K562 (cell line): ENCODE data around the gene SLC25A45. TPM values are rescaled to one million over a fixed set of nuclear protein-coding genes. Genes with fewer than 3 reads are reported as not detected.
A peak's percentile ranks its signal among the peaks of the same experiment; 100 is the strongest.

Experiments used
- ARID3A ChIP-seq: IDR thresholded peaks from 2 replicates; pipeline ENCODE4 v1.6.1; 2012; ENCODE audit warnings: low read depth, low read length, improper control_type of control experiment, borderline replicate concordance
- BCLAF1 ChIP-seq, 2 experiments: fragments of 450-650 bp in 1 of 2; IDR thresholded peaks; 2 replicates each; pipeline ENCODE4 v1.6.1; 2011 to 2017; ENCODE audit warnings: low read depth in 2 of 2, antibody characterized with exemption in 1 of 2, borderline replicate concordance in 1 of 2, low read length in 1 of 2, mild to moderate bottlenecking in 1 of 2, mixed read lengths in 1 of 2; ENCODE audit not compliant: control insufficient read depth in 1 of 2
- DACH1 ChIP-seq: fragments of 450-650 bp; IDR thresholded peaks from 2 replicates; pipeline ENCODE4 v1.6.1; 2018; ENCODE audit not compliant: partially characterized antibody
- HDAC3 ChIP-seq: fragments of 450-650 bp; IDR thresholded peaks from 2 replicates; pipeline ENCODE4 v1.6.1; 2018; ENCODE audit warnings: borderline replicate concordance, mild to moderate bottlenecking, moderate library complexity; ENCODE audit not compliant: partially characterized antibody
- HES1 ChIP-seq: fragments of 450-650 bp; IDR thresholded peaks from 2 replicates; pipeline ENCODE4 v1.6.1; 2016; ENCODE audit warnings: low read depth, mild to moderate bottlenecking, moderate library complexity
- NBN ChIP-seq: fragments of 450-650 bp; IDR thresholded peaks from 2 replicates; pipeline ENCODE4 v1.6.1; 2016; ENCODE audit warnings: low read depth, mild to moderate bottlenecking
- PHF8 ChIP-seq: fragments of 200-600 bp; sonication (generic); IDR thresholded peaks from 2 replicates; pipeline ENCODE4 v1.6.1; 2012; ENCODE audit warnings: mixed run types, mild to moderate bottlenecking, inconsistent platforms, low read length, moderate library complexity, borderline replicate concordance
- POLR2AphosphoS5 ChIP-seq: IDR thresholded peaks from 2 replicates; pipeline ENCODE4 v1.6.1; 2011; ENCODE audit warnings: mild to moderate bottlenecking, low read depth, low read length, moderate library complexity; ENCODE audit not compliant: control insufficient read depth, insufficient read depth
- PPARD ChIP-seq: fragments of 250-450 bp; sonication (Bioruptor Pico); IDR thresholded peaks from 2 replicates; pipeline ENCODE4 v1.8.0; 2022; ENCODE audit warnings: inconsistent platforms, mild to moderate bottlenecking, moderate library complexity
- SMAD2 ChIP-seq: fragments of 150-350 bp; IDR thresholded peaks from 2 replicates; pipeline ENCODE4 v1.6.1; 2014; ENCODE audit warnings: low read depth, mild to moderate bottlenecking, low read length
- SMARCE1 ChIP-seq: fragments of 450-650 bp; IDR thresholded peaks from 2 replicates; pipeline ENCODE4 v1.7.1; 2016; ENCODE audit warnings: mild to moderate bottlenecking
- THAP7 ChIP-seq: fragments of 250-450 bp; sonication (Bioruptor Pico); IDR thresholded peaks from 2 replicates; pipeline ENCODE4 v1.5.0; 2021
- ZNF609 ChIP-seq: sonication (generic); formaldehyde crosslinking; IDR thresholded peaks from 2 replicates; pipeline ENCODE4 v1.8.1; 2023; ENCODE audit warnings: missing genetic modification reagents, mild to moderate bottlenecking, borderline replicate concordance
- ZNF780A ChIP-seq: fragments of 250-450 bp; sonication (Bioruptor Pico); IDR thresholded peaks from 2 replicates; pipeline ENCODE4 v1.5.0; 2021; ENCODE audit warnings: mild to moderate bottlenecking
- polyA plus RNA-seq, 8 experiments: library from polyadenylated mRNA; depleted of rRNA in 4 of 8; stranded (reverse) in 5 of 8; unstranded in 3 of 8; fragments of >200 nt; fragmentation: Nextera tagmentation in 2 of 8; fragmentation: Illumina TruSeq in 1 of 8; extraction: Ambion mirVana in 2 of 8; extraction: Trizol in 1 of 8; gene quantifications; 2 replicates each; pipeline versions ENCODE4 v1.2.1 to v1.2.3, GENCODE V29; 2011 to 2014; ENCODE audit warnings: inconsistent platforms in 1 of 8, missing spikeins in 1 of 8
- total RNA-seq, 7 experiments: library from RNA; depleted of rRNA in 6 of 7; stranded (reverse); fragments of >200 nt in 6 of 7; fragmentation: Illumina TruSeq in 2 of 7; extraction: Trizol in 2 of 7; gene quantifications; 2 replicates each; pipeline versions ENCODE4 v1.2.1 to v1.2.3, GENCODE V29; 2011 to 2021; ENCODE audit warnings: low replicate concordance in 1 of 7

Gene SLC25A45
- total and polyA plus RNA-seq, 9 of the 15 experiments (the other 6 are each of a cell fraction or from before 2014, with no cell fraction given), result 0.15 to 2.3 (median 0.68) TPM

- TF ChIP-seq ARID3A (no peak), ZNF609 (CRISPR knock-in tag) (no peak), SMARCE1 (no peak), POLR2AphosphoS5 (peak; percentile 79; the same call in 1 of the 2 replicates), SMAD2 (no peak), HES1 (no peak), DACH1 (peak; percentile 78), PHF8 (peak; percentile 78; the same call in 1 of the 2 replicates), THAP7 (CRISPR knock-in tag) (0 out of 2 replicates have a peak, but pooled peaks have one; percentile 36), ZNF780A (CRISPR knock-in tag) (no peak), NBN (no peak), BCLAF1 (IDR thresholded peaks at IDR 0.05; ENCODE audit: borderline replicate concordance in 1 of 2, control insufficient read depth in 1 of 2, low read depth in 2 of 2, low read length in 1 of 2) (no peak), HDAC3 (no peak), PPARD (no peak)
These were observed 4.1 kb upstream of the SLC25A45 start, which contains the start of gene FRMD8 (continued) for GRCh38 chr11:65386307-65387140.
